Ishikawa (cell line): ENCODE results near the gene SERP2.

Experiments
- CEBPB ChIP-seq: IDR thresholded peaks from 2 replicates; pipeline ENCODE4 v1.6.1; 2012
- CREB1 ChIP-seq: IDR thresholded peaks from 2 replicates; pipeline ENCODE4 v1.6.1; 2012; ENCODE audit warnings: low read depth
- EGR1 ChIP-seq: IDR thresholded peaks from 2 replicates; pipeline ENCODE4 v1.6.1; 2012
- EP300 ChIP-seq: IDR thresholded peaks from 2 replicates; pipeline ENCODE4 v1.6.1; 2012; ENCODE audit warnings: borderline replicate concordance
- FOXM1 ChIP-seq: IDR thresholded peaks from 2 replicates; pipeline ENCODE4 v1.6.1; 2012; ENCODE audit warnings: low read depth, borderline replicate concordance
- MAX ChIP-seq: IDR thresholded peaks from 2 replicates; pipeline ENCODE4 v1.6.1; 2012
- NFIC ChIP-seq: IDR thresholded peaks from 2 replicates; pipeline ENCODE4 v1.6.1; 2012
- RAD21 ChIP-seq: IDR thresholded peaks from 2 replicates; pipeline ENCODE4 v1.6.1; 2012; ENCODE audit warnings: low read depth
- REST ChIP-seq: IDR thresholded peaks from 2 replicates; pipeline ENCODE4 v1.6.1; 2012; ENCODE audit warnings: low read depth, mild to moderate bottlenecking
- TAF1 ChIP-seq: IDR thresholded peaks from 2 replicates; pipeline ENCODE4 v1.6.1; 2012; ENCODE audit warnings: low read depth, mild to moderate bottlenecking
- TCF12 ChIP-seq: IDR thresholded peaks from 2 replicates; pipeline ENCODE4 v1.6.1; 2012; ENCODE audit warnings: low read depth
- TEAD4 ChIP-seq: IDR thresholded peaks from 2 replicates; pipeline ENCODE4 v1.6.1; 2012
- USF1 ChIP-seq: IDR thresholded peaks from 2 replicates; pipeline ENCODE4 v1.6.1; 2012
- YY1 ChIP-seq: IDR thresholded peaks from 2 replicates; pipeline ENCODE4 v1.6.1; 2012; ENCODE audit warnings: low read depth
- ZBTB7A ChIP-seq: IDR thresholded peaks from 2 replicates; pipeline ENCODE4 v1.6.1; 2012; ENCODE audit warnings: low read depth

The SERP2 gene

GRCh38 chr13:44421853-44422525 lies 48.4 kb downstream of the SERP2 start:
- TF ChIP-seq TEAD4 (no peak), NFIC (no peak), EP300 (no peak), YY1 (no peak), MAX (no peak), CREB1 (no peak), REST (no peak), USF1 (no peak), TAF1 (no peak), RAD21 (no peak), ZBTB7A (no peak)

GRCh38 chr13:44422755-44423643 lies 49.4 kb downstream of the SERP2 start:
- TF ChIP-seq YY1 (no peak), TEAD4 (no peak), CREB1 (no peak), USF1 (no peak), CEBPB (no peak), EP300 (no peak), FOXM1 (no peak), MAX (no peak), TAF1 (no peak), NFIC (no peak), ZBTB7A (no peak), REST (no peak), EGR1 (no peak), TCF12 (no peak), RAD21 (no peak)

GRCh38 chr13:44423824-44424223 lies 50.2 kb downstream of the SERP2 start:
- TF ChIP-seq TAF1, result no peak
- no peak for TF ChIP-seq FOXM1
- TF ChIP-seq CEBPB, result no peak
- TF ChIP-seq EP300, result no peak
- TF ChIP-seq REST, result no peak
- TF ChIP-seq CREB1, result no peak
- TF ChIP-seq MAX, result no peak
- TF ChIP-seq TEAD4, result no peak
- TF ChIP-seq EGR1, result no peak
- no peak for TF ChIP-seq RAD21
- no peak for TF ChIP-seq ZBTB7A
- TF ChIP-seq NFIC, result no peak
- TF ChIP-seq YY1, result no peak
